Measurements from ENCODE around the gene FAF1. TPM values are rescaled to one million over a fixed set of nuclear protein-coding genes. Genes with fewer than 3 reads are reported as not detected.
A peak's percentile ranks its signal among the peaks of the same experiment; 100 is the strongest.

Gene FAF1
- total and polyA plus RNA-seq, 2 experiments from 2014 or later = 7.2 to 49.1 TPM

GRCh38 chr1:50700214-50700613, 259.9 kb downstream of the FAF1 start:
- no peak for DNase-seq
- 89 to 94% methylated on average over 4 of the region's 4 CpGs for WGBS, 2 experiments (ENCODE audit: low coverage in 1 of 2, low lambda C conversion rate in 2 of 2, missing lambda C conversion rate in 2 of 2)
- TF ChIP-seq EZH2 (IDR thresholded peaks at IDR 0.05; ENCODE audit: insufficient read depth, poor library complexity, severe bottlenecking) = no peak
- TF ChIP-seq EZH2phosphoT487 (IDR thresholded peaks at IDR 0.05; ENCODE audit: insufficient read depth, low read depth) = no peak
- H3K9me3 ChIP-seq (ENCODE audit: low read depth) = no peaks in the 10 kb centered on the region
- no peaks in the 10 kb centered on the region for H3K79me2 ChIP-seq (ENCODE audit: insufficient read depth)
- no peaks in the 10 kb centered on the region for H4K20me1 ChIP-seq (ENCODE audit: insufficient read depth)
- H3K9me2 ChIP-seq (ENCODE audit: insufficient read depth) = no peaks in the 10 kb centered on the region
- no peak overlapping the region for H3K9ac ChIP-seq
- H3K4me1 ChIP-seq (ENCODE audit: insufficient read depth) = no peaks in the 10 kb centered on the region
- in situ Hi-C loops (cut with MboI) = loop anchor here (10.0 kb wide), 1 partner anchor 325 kb away; no protein-coding TSS in a partner anchor
- H2AFZ ChIP-seq = no peak overlapping the region
- no peak overlapping the region for H3K4me2 ChIP-seq (ENCODE audit: unreplicated experiment)
- H3K4me3 ChIP-seq = no peak overlapping the region
- no peak overlapping the region for H3K27ac ChIP-seq
- no peaks in the 10 kb centered on the region for H3K27me3 ChIP-seq (replicated peaks; ENCODE audit: insufficient read depth)
- H3F3A ChIP-seq (ENCODE audit: insufficient read depth) = no peaks in the 10 kb centered on the region
- H3K36me3 ChIP-seq (ENCODE audit: low read depth) = no peaks in the 10 kb centered on the region

DNA sequence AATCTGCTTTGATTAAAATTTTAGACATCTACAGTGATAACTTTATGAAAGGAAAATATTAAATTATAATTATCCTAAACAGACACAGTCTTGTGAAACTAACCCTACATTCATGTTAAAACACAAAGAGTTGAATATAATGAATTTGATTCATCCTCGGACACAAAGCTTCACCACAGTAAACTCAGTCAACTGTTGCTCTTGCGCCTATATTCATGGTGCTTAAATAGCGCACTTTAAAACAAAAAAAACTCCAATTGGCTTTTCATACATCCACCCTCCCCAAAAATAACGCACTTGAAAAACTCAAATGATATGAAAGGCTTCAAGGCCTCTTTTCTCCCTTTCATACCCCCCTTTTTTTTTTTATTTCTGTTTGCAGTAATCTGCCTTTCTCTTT, 260.3 kb downstream of the FAF1 start:
- Histone ChIP-seq H3K27me3 (replicated peaks; ENCODE audit: insufficient read depth) (no peaks in the 10 kb centered on the region), H3K9me2 (ENCODE audit: insufficient read depth) (no peaks in the 10 kb centered on the region), H2AFZ (no peak overlapping the region), H3K9ac (no peak overlapping the region), H4K20me1 (ENCODE audit: insufficient read depth) (no peaks in the 10 kb centered on the region), H3K79me2 (ENCODE audit: insufficient read depth) (no peaks in the 10 kb centered on the region), H3F3A (ENCODE audit: insufficient read depth) (no peaks in the 10 kb centered on the region), H3K4me2 (ENCODE audit: unreplicated experiment) (no peak overlapping the region), H3K36me3 (ENCODE audit: low read depth) (no peaks in the 10 kb centered on the region), H3K4me1 (ENCODE audit: insufficient read depth) (no peaks in the 10 kb centered on the region), H3K4me3 (no peak overlapping the region), H3K9me3 (ENCODE audit: low read depth) (no peaks in the 10 kb centered on the region), H3K27ac (no peak overlapping the region)
- 95 to 99% methylated on average over 4 of the region's 4 CpGs for WGBS, 2 experiments (ENCODE audit: low coverage in 1 of 2, low lambda C conversion rate in 2 of 2, missing lambda C conversion rate in 2 of 2)
- in situ Hi-C loops (cut with MboI) = loop anchor here (10.0 kb wide), 1 partner anchor 325 kb away; no protein-coding TSS in a partner anchor
- DNase-seq = no peak
- TF ChIP-seq EZH2phosphoT487 (IDR thresholded peaks at IDR 0.05; ENCODE audit: insufficient read depth, low read depth) (no peak), EZH2 (IDR thresholded peaks at IDR 0.05; ENCODE audit: insufficient read depth, poor library complexity, severe bottlenecking) (no peak)

- in situ Hi-C loops (cut with MboI) = no loop called here
Observed at GRCh38 chr1:50697440-50698421, 262.3 kb downstream of the FAF1 start.

GRCh38 chr1:50693829-50694228, 266.2 kb downstream of the FAF1 start:
- H4K20me1 ChIP-seq (ENCODE audit: insufficient read depth) = no peaks in the 10 kb centered on the region
- in situ Hi-C loops (cut with MboI) = no loop called here
- WGBS, 2 experiments (ENCODE audit: low coverage in 1 of 2, low lambda C conversion rate in 2 of 2, missing lambda C conversion rate in 2 of 2) = 98 to 99% methylated on average over 2 of the region's 2 CpGs

More at GRCh38 chr1:50697440-50698421, 262.3 kb downstream of the FAF1 start:
- peak; percentile 0 for DNase-seq
- no peak overlapping the region for H2AFZ ChIP-seq
- no peak overlapping the region for H3K4me2 ChIP-seq (ENCODE audit: unreplicated experiment)
- H3K27me3 ChIP-seq (replicated peaks; ENCODE audit: insufficient read depth) = no peaks in the 10 kb centered on the region
- no peak overlapping the region for H3K4me3 ChIP-seq
- WGBS, 2 experiments (ENCODE audit: low coverage in 1 of 2, low lambda C conversion rate in 2 of 2, missing lambda C conversion rate in 2 of 2) = 96 to 99% methylated on average over 3 of the region's 3 CpGs
- H3K79me2 ChIP-seq (ENCODE audit: insufficient read depth) = no peaks in the 10 kb centered on the region
- no peaks in the 10 kb centered on the region for H3K9me2 ChIP-seq (ENCODE audit: insufficient read depth)
- no peaks in the 10 kb centered on the region for H4K20me1 ChIP-seq (ENCODE audit: insufficient read depth)
- H3K4me1 ChIP-seq (ENCODE audit: insufficient read depth) = no peaks in the 10 kb centered on the region
- H3K9me3 ChIP-seq (ENCODE audit: low read depth) = no peaks in the 10 kb centered on the region
- no peak overlapping the region for H3K9ac ChIP-seq
- no peaks in the 10 kb centered on the region for H3F3A ChIP-seq (ENCODE audit: insufficient read depth)
- H3K36me3 ChIP-seq (ENCODE audit: low read depth) = no peaks in the 10 kb centered on the region
- H3K27ac ChIP-seq = no peak overlapping the region
- TF ChIP-seq EZH2phosphoT487 (IDR thresholded peaks at IDR 0.05; ENCODE audit: insufficient read depth, low read depth) (no peak), EZH2 (IDR thresholded peaks at IDR 0.05; ENCODE audit: insufficient read depth, poor library complexity, severe bottlenecking) (no peak)

More at GRCh38 chr1:50693829-50694228, 266.2 kb downstream of the FAF1 start:
- Histone ChIP-seq H3K4me3 (no peak overlapping the region), H3K9me3 (ENCODE audit: low read depth) (no peaks in the 10 kb centered on the region), H3K4me1 (ENCODE audit: insufficient read depth) (no peaks in the 10 kb centered on the region), H3K4me2 (ENCODE audit: unreplicated experiment) (no peak overlapping the region), H3K36me3 (ENCODE audit: low read depth) (no peaks in the 10 kb centered on the region), H3K27me3 (replicated peaks; ENCODE audit: insufficient read depth) (no peaks in the 10 kb centered on the region), H2AFZ (no peak overlapping the region), H3K79me2 (ENCODE audit: insufficient read depth) (no peaks in the 10 kb centered on the region), H3F3A (ENCODE audit: insufficient read depth) (no peaks in the 10 kb centered on the region), H3K27ac (no peak overlapping the region), H3K9ac (no peak overlapping the region), H3K9me2 (ENCODE audit: insufficient read depth) (no peaks in the 10 kb centered on the region)
- no peak for DNase-seq
- TF ChIP-seq EZH2phosphoT487 (IDR thresholded peaks at IDR 0.05; ENCODE audit: insufficient read depth, low read depth) = no peak
- TF ChIP-seq EZH2 (IDR thresholded peaks at IDR 0.05; ENCODE audit: insufficient read depth, poor library complexity, severe bottlenecking) = no peak

All from GM23248 (cell line).